OCI-LY3 (cell line): ENCODE results near the gene SPPL2B.

Experiments
- H2AFZ ChIP-seq: fragments of 200-600, 300-600 bp; shearing (Covaris generic); 2 replicates; pipeline ENCODE4 v1.6.0; 2014; ENCODE audit warnings: antibody characterized with exemption, low read depth, low read length
- H3K27ac ChIP-seq: fragments of 200-600, 300-600 bp; sonication (generic); 2 replicates; pipeline ENCODE4 v1.5.1; 2014; ENCODE audit warnings: mild to moderate bottlenecking, low read length, moderate library complexity, mixed read lengths
- H3K27me3 ChIP-seq: fragments of 200-600, 300-600 bp; sonication (generic); 2 replicates; pipeline ENCODE4 v1.6.1; 2014; ENCODE audit warnings: low read depth, low read length, mixed read lengths
- H3K36me3 ChIP-seq: fragments of 200-600, 300-600 bp; sonication (generic); replicated peaks from 2 replicates; pipeline ENCODE3; 2014; ENCODE audit warnings: low read depth, low read length, mixed read lengths
- H3K4me1 ChIP-seq: fragments of 300-600, 200-600 bp; sonication (generic); 2 replicates; pipeline ENCODE4 v1.6.1; 2014; ENCODE audit warnings: low read length, mixed read lengths
- H3K4me2 ChIP-seq: fragments of 200-600, 300-600 bp; sonication (generic); 2 replicates; pipeline ENCODE4 v1.6.1; 2014; ENCODE audit warnings: low read length, mixed read lengths
- H3K4me3 ChIP-seq: fragments of 300-600, 200-600 bp; sonication (generic); 2 replicates; pipeline ENCODE4 v1.5.1; 2014; ENCODE audit warnings: antibody characterized with exemption, mild to moderate bottlenecking, low read length, moderate library complexity
- H3K79me2 ChIP-seq: fragments of 300-600, 200-600 bp; shearing (Covaris generic); 2 replicates; pipeline ENCODE4 v1.6.1; 2014; ENCODE audit warnings: mild to moderate bottlenecking, low read length, mixed read lengths
- H3K9ac ChIP-seq: fragments of 300-600, 200-600 bp; shearing (Covaris generic); 2 replicates; pipeline ENCODE4 v1.6.0; 2014; ENCODE audit warnings: mild to moderate bottlenecking, low read length, moderate library complexity
- H3K9me3 ChIP-seq: fragments of 200-600, 300-600 bp; shearing (Covaris generic); 2 replicates; pipeline ENCODE4 v1.6.1; 2014; ENCODE audit warnings: low read length, mixed read lengths; ENCODE audit not compliant: insufficient read depth
- H4K20me1 ChIP-seq: fragments of 200-600, 300-600 bp; sonication (generic); 2 replicates; pipeline ENCODE4 v1.6.1; 2016; ENCODE audit warnings: low read length, mixed read lengths; ENCODE audit not compliant: insufficient read depth
- EZH2phosphoT487 ChIP-seq: fragments of 200-600 bp; shearing (Covaris generic); IDR thresholded peaks from 2 replicates; pipeline ENCODE4 v1.6.1; 2018; ENCODE audit warnings: antibody characterized with exemption, mixed run types, low read depth
- TF ChIP-seq, protein P1 (sequence below): fragments of 200-600, 300-600 bp; sonication (generic); IDR thresholded peaks from 2 replicates; pipeline ENCODE4 v1.5.1; 2014; ENCODE audit warnings: antibody characterized with exemption, low read length, low read depth

Gene SPPL2B

DNA sequence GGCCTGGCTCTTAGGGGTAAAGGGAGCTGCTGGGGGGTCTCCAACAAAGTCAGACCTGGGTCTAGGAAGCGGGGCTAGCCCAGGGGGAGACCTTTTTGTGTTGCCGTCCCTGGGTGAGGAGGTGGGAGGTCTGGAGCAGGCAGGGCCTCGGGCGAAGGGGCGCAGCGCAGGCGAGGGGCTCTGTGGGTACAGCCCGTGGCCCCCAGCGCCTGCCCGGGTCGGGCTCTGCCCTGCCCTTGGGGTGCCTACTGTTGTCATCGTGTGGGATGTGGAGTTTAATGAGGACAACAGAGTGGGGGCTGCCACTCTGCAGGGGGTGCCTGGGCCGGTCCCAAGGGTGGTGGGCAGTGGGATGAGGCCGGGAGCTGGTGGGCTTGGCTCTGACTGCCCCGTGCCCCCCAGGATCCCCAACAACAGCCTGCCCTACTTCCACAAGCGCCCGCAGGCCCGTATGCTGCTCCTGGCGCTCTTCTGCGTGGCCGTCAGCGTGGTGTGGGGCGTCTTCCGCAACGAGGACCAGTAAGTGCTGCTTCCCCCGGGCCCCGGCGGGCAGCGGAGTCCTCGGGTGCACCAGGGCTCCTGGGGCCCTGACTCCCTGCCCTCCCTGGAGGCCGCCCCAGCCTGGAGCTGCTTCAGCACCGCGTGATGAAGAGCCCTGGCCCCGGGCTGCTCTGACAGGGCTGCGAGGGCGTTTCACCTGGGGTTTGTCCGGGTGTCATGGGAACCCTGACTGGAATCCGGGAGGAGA is 12.2 kb downstream of the SPPL2B start:
- Histone ChIP-seq H3K79me2 (peaks cover 18% of the 10 kb centered on the region), H3K36me3 (peaks cover 5% of the 10 kb centered on the region), H3K9ac (no peak overlapping the region), H3K27me3 (no peaks in the 10 kb centered on the region), H3K4me1 (no peaks in the 10 kb centered on the region), H3K4me2 (no peak overlapping the region), H4K20me1 (0 out of 2 replicates have a peak, but pooled peaks cover 7% of the 10 kb centered on the region), H2AFZ (no peak overlapping the region), H3K4me3 (no peak overlapping the region), H3K27ac (no peak overlapping the region), H3K9me3 (no peaks in the 10 kb centered on the region; the same call in 1 of the 2 replicates)
- TF ChIP-seq EZH2phosphoT487, result no peak
- TF ChIP-seq, protein P1, sequence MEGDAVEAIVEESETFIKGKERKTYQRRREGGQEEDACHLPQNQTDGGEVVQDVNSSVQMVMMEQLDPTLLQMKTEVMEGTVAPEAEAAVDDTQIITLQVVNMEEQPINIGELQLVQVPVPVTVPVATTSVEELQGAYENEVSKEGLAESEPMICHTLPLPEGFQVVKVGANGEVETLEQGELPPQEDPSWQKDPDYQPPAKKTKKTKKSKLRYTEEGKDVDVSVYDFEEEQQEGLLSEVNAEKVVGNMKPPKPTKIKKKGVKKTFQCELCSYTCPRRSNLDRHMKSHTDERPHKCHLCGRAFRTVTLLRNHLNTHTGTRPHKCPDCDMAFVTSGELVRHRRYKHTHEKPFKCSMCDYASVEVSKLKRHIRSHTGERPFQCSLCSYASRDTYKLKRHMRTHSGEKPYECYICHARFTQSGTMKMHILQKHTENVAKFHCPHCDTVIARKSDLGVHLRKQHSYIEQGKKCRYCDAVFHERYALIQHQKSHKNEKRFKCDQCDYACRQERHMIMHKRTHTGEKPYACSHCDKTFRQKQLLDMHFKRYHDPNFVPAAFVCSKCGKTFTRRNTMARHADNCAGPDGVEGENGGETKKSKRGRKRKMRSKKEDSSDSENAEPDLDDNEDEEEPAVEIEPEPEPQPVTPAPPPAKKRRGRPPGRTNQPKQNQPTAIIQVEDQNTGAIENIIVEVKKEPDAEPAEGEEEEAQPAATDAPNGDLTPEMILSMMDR, result no peak

DNA sequence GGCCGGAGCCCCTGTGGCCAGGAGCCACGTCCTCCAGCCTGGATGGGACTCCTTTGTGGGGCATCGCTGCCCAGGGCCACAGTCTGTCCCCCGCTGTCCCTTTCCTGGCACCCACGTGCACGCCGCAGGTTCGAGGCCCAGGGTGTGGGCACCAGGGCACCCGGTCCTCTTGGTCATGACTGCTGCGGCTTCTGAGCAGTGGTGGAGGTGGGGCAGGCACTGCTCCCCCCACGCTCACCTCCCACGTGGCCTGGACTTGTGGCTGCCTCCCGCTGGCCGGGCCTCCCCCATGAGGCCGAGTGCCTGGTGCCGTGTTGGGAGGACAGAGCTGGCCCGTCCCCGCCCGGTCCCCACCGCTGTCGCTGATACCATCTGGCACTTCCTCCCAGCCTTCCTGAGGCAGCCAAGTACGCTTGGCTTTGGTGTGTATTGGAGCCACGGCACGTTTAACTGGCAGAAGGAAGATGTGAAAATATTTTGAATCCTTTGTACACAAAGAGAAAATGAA is 12.8 kb downstream of the SPPL2B start:
- H3K4me1 ChIP-seq, result no peaks in the 10 kb centered on the region

DNA sequence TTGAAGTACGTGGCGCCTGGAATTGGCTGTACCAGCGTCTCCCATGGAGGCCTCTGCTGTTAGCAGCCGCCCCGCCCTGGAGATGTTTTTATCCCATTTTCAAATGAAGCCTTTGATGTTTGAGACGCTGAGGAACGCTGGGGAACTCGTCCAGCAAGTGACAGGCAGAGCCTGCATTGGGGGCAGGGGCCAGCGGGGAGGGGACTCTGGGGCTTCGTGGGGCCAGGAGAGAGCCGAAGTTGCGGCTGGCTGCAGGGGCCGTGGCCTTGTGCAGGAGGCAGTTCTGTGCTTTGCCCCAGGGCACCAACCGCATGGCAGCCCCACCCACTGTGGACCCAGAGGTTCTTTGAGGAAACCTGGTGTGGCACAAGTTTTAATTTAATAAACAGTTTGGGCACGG is 13.5 kb downstream of the SPPL2B start:
- Histone ChIP-seq H4K20me1 (no peaks in the 10 kb centered on the region), H2AFZ (no peak overlapping the region), H3K9ac (no peak overlapping the region), H3K27me3 (no peaks in the 10 kb centered on the region), H3K27ac (no peak overlapping the region), H3K9me3 (no peaks in the 10 kb centered on the region), H3K36me3 (no peaks in the 10 kb centered on the region), H3K4me1 (no peaks in the 10 kb centered on the region), H3K4me2 (no peak overlapping the region), H3K79me2 (peaks cover 8% of the 10 kb centered on the region; the same call in 1 of the 2 replicates), H3K4me3 (no peak overlapping the region)
- no peak for TF ChIP-seq EZH2phosphoT487

More for the DNA sequence above, 12.8 kb downstream of the SPPL2B start:
- Histone ChIP-seq H4K20me1 (0 out of 2 replicates have a peak, but pooled peaks cover 1% of the 10 kb centered on the region), H3K79me2 (peaks cover 12% of the 10 kb centered on the region), H3K9me3 (no peaks in the 10 kb centered on the region; the same call in 1 of the 2 replicates), H3K9ac (no peak overlapping the region), H2AFZ (no peak overlapping the region), H3K4me2 (no peak overlapping the region), H3K27ac (no peak overlapping the region), H3K36me3 (no peaks in the 10 kb centered on the region), H3K4me3 (no peak overlapping the region), H3K27me3 (no peaks in the 10 kb centered on the region)
- no peak for TF ChIP-seq EZH2phosphoT487
- TF ChIP-seq, protein P1, result no peak

DNA sequence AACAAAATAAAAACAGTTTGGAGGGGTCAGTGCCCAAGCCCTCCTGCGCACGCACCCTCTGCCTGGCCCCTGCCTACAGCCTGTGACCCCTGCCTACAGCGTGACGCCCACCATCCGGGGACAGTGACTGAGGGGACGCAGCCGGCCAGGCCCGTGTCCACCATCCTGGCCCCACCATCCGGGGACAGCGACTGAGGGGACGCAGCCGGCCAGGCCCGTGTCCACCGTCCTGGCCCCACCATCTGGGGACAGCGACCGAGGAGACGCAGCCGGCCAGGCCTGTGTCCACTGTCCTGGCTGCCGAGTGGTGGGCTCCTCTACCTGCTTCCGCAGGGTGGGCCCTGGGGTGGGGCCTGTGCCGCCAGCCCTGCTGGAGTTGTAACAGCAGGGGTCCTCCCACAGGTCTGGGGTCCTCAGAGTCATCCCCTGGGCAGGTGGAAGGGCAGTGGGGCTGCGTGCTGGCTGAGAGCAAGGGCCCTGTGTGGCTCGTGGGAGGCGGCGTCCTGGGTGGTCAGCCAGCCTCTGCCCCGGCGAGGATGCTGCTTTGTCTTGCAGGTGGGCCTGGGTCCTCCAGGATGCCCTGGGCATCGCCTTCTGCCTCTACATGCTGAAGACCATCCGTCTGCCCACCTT is 14.3 kb downstream of the SPPL2B start:
- Histone ChIP-seq H3K79me2 (peaks cover 7% of the 10 kb centered on the region; the same call in 1 of the 2 replicates), H3K27ac (no peak overlapping the region), H3K36me3 (no peaks in the 10 kb centered on the region), H3K4me3 (no peak overlapping the region), H3K9me3 (no peaks in the 10 kb centered on the region), H3K27me3 (no peaks in the 10 kb centered on the region), H3K9ac (no peak overlapping the region), H3K4me1 (no peaks in the 10 kb centered on the region), H4K20me1 (no peaks in the 10 kb centered on the region), H3K4me2 (no peak overlapping the region), H2AFZ (no peak overlapping the region)
- TF ChIP-seq EZH2phosphoT487, result no peak
- TF ChIP-seq, protein P1, result no peak
